HL-60 (cell line): Measurements from ENCODE around the gene GABBR2.

ENCODE experiments used
- GABPA ChIP-seq: IDR thresholded peaks from 2 replicates; pipeline ENCODE4 v1.6.1; 2012; ENCODE audit warnings: low read depth
- POLR2AphosphoS5 ChIP-seq: IDR thresholded peaks from 2 replicates; pipeline ENCODE4 v1.6.1; 2012; ENCODE audit warnings: low read depth
- REST ChIP-seq: IDR thresholded peaks from 2 replicates; pipeline ENCODE4 v1.6.1; 2012; ENCODE audit warnings: low read depth; ENCODE audit not compliant: insufficient replicate concordance
- TF ChIP-seq, protein P1 (sequence below): IDR thresholded peaks from one replicate; pipeline ENCODE4 v1.5.1; 2011; ENCODE audit warnings: low read length, control low read depth, inconsistent platforms; ENCODE audit not compliant: insufficient read depth

GRCh38 chr9:98714833-98715232, 6.1 kb upstream of the GABBR2 start:
- TF ChIP-seq POLR2AphosphoS5 (no peak), GABPA (no peak), REST (no peak)
- TF ChIP-seq, protein P1, sequence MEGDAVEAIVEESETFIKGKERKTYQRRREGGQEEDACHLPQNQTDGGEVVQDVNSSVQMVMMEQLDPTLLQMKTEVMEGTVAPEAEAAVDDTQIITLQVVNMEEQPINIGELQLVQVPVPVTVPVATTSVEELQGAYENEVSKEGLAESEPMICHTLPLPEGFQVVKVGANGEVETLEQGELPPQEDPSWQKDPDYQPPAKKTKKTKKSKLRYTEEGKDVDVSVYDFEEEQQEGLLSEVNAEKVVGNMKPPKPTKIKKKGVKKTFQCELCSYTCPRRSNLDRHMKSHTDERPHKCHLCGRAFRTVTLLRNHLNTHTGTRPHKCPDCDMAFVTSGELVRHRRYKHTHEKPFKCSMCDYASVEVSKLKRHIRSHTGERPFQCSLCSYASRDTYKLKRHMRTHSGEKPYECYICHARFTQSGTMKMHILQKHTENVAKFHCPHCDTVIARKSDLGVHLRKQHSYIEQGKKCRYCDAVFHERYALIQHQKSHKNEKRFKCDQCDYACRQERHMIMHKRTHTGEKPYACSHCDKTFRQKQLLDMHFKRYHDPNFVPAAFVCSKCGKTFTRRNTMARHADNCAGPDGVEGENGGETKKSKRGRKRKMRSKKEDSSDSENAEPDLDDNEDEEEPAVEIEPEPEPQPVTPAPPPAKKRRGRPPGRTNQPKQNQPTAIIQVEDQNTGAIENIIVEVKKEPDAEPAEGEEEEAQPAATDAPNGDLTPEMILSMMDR: no peak
